HEK293 (cell line): Measurements from ENCODE around the gene UBTD1.
A peak's percentile ranks its signal among the peaks of the same experiment; 100 is the strongest.

Experiments
- CTCF ChIA-PET: fragments of 350-600 bp; formaldehyde crosslinking; extraction: SDS; loops from one replicate; lab custom pipeline; 2021; ENCODE audit warnings: antibody characterized with exemption; lab: Yijun Ruan, JAX
- POLR2A ChIA-PET: fragments of 300-600 bp; formaldehyde crosslinking; extraction: SDS; loops from one replicate; lab custom pipeline; 2020; ENCODE audit warnings: antibody characterized with exemption, inconsistent platforms; lab: Yijun Ruan, JAX
- H3K27ac ChIP-seq: fragments of 200-500 bp; sonication (Bioruptor generic); 2 replicates; pipeline ENCODE4 v1.5.1; 2014; ENCODE audit warnings: low read depth, low read length, control low read depth, inconsistent platforms; ENCODE audit errors: extremely low read depth
- H3K36me3 ChIP-seq, 2 experiments: fragments of 200-500 bp in 1 of 2; sonication (Bioruptor generic) in 1 of 2; 1 replicate in 1 of 2; 2 replicates in 1 of 2; pipeline ENCODE4 v1.5.1; 2014 to 2017; ENCODE audit warnings: inconsistent platforms in 2 of 2, low read length in 2 of 2; ENCODE audit not compliant: control insufficient read depth in 2 of 2, insufficient read depth in 1 of 2
- H3K4me1 ChIP-seq: fragments of 200-500 bp; sonication (Bioruptor generic); 2 replicates; pipeline ENCODE4 v1.5.1; 2014; ENCODE audit warnings: mild to moderate bottlenecking, low read length, inconsistent platforms; ENCODE audit not compliant: control insufficient read depth, insufficient read depth
- H3K4me3 ChIP-seq: 2 replicates; pipeline ENCODE4 v1.5.1; 2011; ENCODE audit warnings: low read depth, mild to moderate bottlenecking, control low read depth, low read length, moderate library complexity
- H3K9me3 ChIP-seq: fragments of 200-500 bp; sonication (Bioruptor generic); 2 replicates; pipeline ENCODE4 v1.5.1; 2014; ENCODE audit warnings: low read depth, low read length, inconsistent platforms; ENCODE audit not compliant: control insufficient read depth, insufficient read depth
- GLI4 ChIP-seq: fragments of 450-650 bp; formaldehyde crosslinking; IDR thresholded peaks from 2 replicates; pipeline ENCODE4 v1.5.1; 2016; ENCODE audit warnings: missing biosample characterization, missing genetic modification characterization
- GLIS1 ChIP-seq: fragments of 450-650 bp; formaldehyde crosslinking; IDR thresholded peaks from 2 replicates; pipeline ENCODE4 v1.5.1; 2016; ENCODE audit warnings: missing biosample characterization, missing genetic modification characterization
- HOXC10 ChIP-seq: sonication (generic); formaldehyde crosslinking; IDR thresholded peaks from 2 replicates; pipeline ENCODE4 v1.8.1; 2023; ENCODE audit warnings: mild to moderate bottlenecking, missing genetic modification reagents
- IKZF3 ChIP-seq: fragments of 450-650 bp; IDR thresholded peaks from 2 replicates; pipeline ENCODE4 v1.5.0; 2018; ENCODE audit warnings: missing biosample characterization, mild to moderate bottlenecking, missing genetic modification characterization, moderate library complexity
- TRIM28 ChIP-seq: IDR thresholded peaks from 2 replicates; pipeline ENCODE4 v1.6.1; 2011; ENCODE audit warnings: low read length, control low read depth, borderline replicate concordance
- YY2 ChIP-seq: fragments of 450-650 bp; formaldehyde crosslinking; IDR thresholded peaks from 2 replicates; pipeline ENCODE4 v1.5.1; 2016; ENCODE audit warnings: missing biosample characterization, missing genetic modification characterization
- ZBTB44 ChIP-seq: fragments of 450-650 bp; IDR thresholded peaks from 2 replicates; pipeline ENCODE4 v1.5.1; 2018; ENCODE audit warnings: missing biosample characterization, mild to moderate bottlenecking, missing genetic modification characterization
- ZNF112 ChIP-seq: fragments of 450-650 bp; formaldehyde crosslinking; IDR thresholded peaks from 2 replicates; pipeline ENCODE4 v1.5.0; 2017; ENCODE audit warnings: missing biosample characterization, missing genetic modification characterization
- ZNF157 ChIP-seq: fragments of 450-650 bp; formaldehyde crosslinking; IDR thresholded peaks from 2 replicates; pipeline ENCODE4 v1.5.1; 2016; ENCODE audit warnings: missing biosample characterization, missing genetic modification characterization
- ZNF202 ChIP-seq: fragments of 450-650 bp; formaldehyde crosslinking; IDR thresholded peaks from 2 replicates; pipeline ENCODE4 v1.5.1; 2016; ENCODE audit warnings: missing biosample characterization, missing genetic modification characterization, borderline replicate concordance
- ZNF280C ChIP-seq: fragments of 450-650 bp; formaldehyde crosslinking; IDR thresholded peaks from 2 replicates; pipeline ENCODE4 v1.5.1; 2016; ENCODE audit warnings: missing biosample characterization, missing genetic modification characterization
- ZNF292 ChIP-seq: fragments of 450-650 bp; formaldehyde crosslinking; IDR thresholded peaks from 2 replicates; pipeline ENCODE4 v1.5.1; 2016; ENCODE audit warnings: low read depth, missing biosample characterization, missing genetic modification characterization, borderline replicate concordance
- ZNF362 ChIP-seq: fragments of 450-650 bp; formaldehyde crosslinking; IDR thresholded peaks from 2 replicates; pipeline ENCODE4 v1.5.1; 2016; ENCODE audit warnings: missing biosample characterization, missing genetic modification characterization
- ZNF433 ChIP-seq: fragments of 450-650 bp; formaldehyde crosslinking; IDR thresholded peaks from 2 replicates; pipeline ENCODE4 v1.5.1; 2016; ENCODE audit warnings: missing biosample characterization, missing genetic modification characterization, low read depth
- ZNF548 ChIP-seq: fragments of 450-650 bp; formaldehyde crosslinking; IDR thresholded peaks from 2 replicates; pipeline ENCODE4 v1.5.1; 2016; ENCODE audit warnings: missing biosample characterization, missing genetic modification characterization
- ZNF596 ChIP-seq: fragments of 450-650 bp; IDR thresholded peaks from 2 replicates; pipeline ENCODE4 v1.5.0; 2018; ENCODE audit warnings: missing biosample characterization, mild to moderate bottlenecking, missing genetic modification characterization, moderate library complexity
- ZNF623 ChIP-seq: fragments of 450-650 bp; formaldehyde crosslinking; IDR thresholded peaks from 2 replicates; pipeline ENCODE4 v1.5.1; 2016; ENCODE audit warnings: missing biosample characterization, missing genetic modification characterization
- ZNF704 ChIP-seq: fragments of 450-650 bp; formaldehyde crosslinking; IDR thresholded peaks from 2 replicates; pipeline ENCODE4 v1.5.1; 2016; ENCODE audit warnings: missing biosample characterization, missing genetic modification characterization
- ZNF843 ChIP-seq: fragments of 450-650 bp; formaldehyde crosslinking; IDR thresholded peaks from 2 replicates; pipeline ENCODE4 v1.5.1; 2016; ENCODE audit warnings: missing biosample characterization, missing genetic modification characterization
- ZSCAN18 ChIP-seq: fragments of 450-650 bp; formaldehyde crosslinking; IDR thresholded peaks from 2 replicates; pipeline ENCODE4 v1.5.1; 2016; ENCODE audit warnings: missing biosample characterization, missing genetic modification characterization
- ZSCAN30 ChIP-seq: fragments of 450-650 bp; IDR thresholded peaks from 2 replicates; pipeline ENCODE4 v1.5.1; 2018; ENCODE audit warnings: missing biosample characterization, mild to moderate bottlenecking, missing genetic modification characterization, moderate library complexity

UBTD1 gene

GRCh38 chr10:97482381-97482780, 16.3 kb upstream of the UBTD1 start:
- H3K9me3 ChIP-seq: no peaks in the 10 kb centered on the region
- H3K4me1 ChIP-seq: no peaks in the 10 kb centered on the region
- peaks cover 9 to 56% of the 10 kb centered on the region in 2 experiments for H3K36me3 ChIP-seq
- ChIA-PET POLR2A (no interaction called here), CTCF (interaction anchor here (1.1 to 1.4 kb wide), 2 partner anchors 19 to 70 kb away, joined by 3 to 4 read pairs; no protein-coding TSS in a partner anchor)
- TF ChIP-seq ZNF362 (tag by site-specific recombination) (no peak), ZNF843 (no peak), ZSCAN30 (tag by site-specific recombination) (no peak), HOXC10 (CRISPR knock-in tag) (no peak), ZNF548 (no peak), YY2 (no peak), ZNF292 (tag by site-specific recombination) (no peak), IKZF3 (tag by site-specific recombination) (no peak), ZNF704 (tag by site-specific recombination) (no peak), ZNF623 (tag by site-specific recombination) (no peak), ZSCAN18 (tag by site-specific recombination) (no peak), ZNF280C (tag by site-specific recombination) (no peak), GLI4 (no peak), ZBTB44 (tag by site-specific recombination) (no peak), ZNF596 (tag by site-specific recombination) (no peak), ZNF202 (no peak)
- H3K27ac ChIP-seq: no peak overlapping the region
- H3K4me3 ChIP-seq: no peak overlapping the region

- Histone ChIP-seq H3K36me3 (peaks cover 9 to 45% of the 10 kb centered on the region in 2 experiments), H3K4me1 (no peaks in the 10 kb centered on the region), H3K9me3 (no peaks in the 10 kb centered on the region), H3K27ac (no peak overlapping the region)
- ChIA-PET POLR2A (no interaction called here), CTCF (interaction anchor here (1.1 to 1.4 kb wide), 3 partner anchors 20 to 69 kb away, joined by 3 to 4 read pairs (median 3); no protein-coding TSS in a partner anchor)
- TF ChIP-seq ZNF157 (tag by site-specific recombination): no peak
- no peak for TF ChIP-seq TRIM28
- 0 out of 2 replicates have a peak, but pooled peaks have one; percentile 6 for TF ChIP-seq GLIS1 (tag by site-specific recombination)
- TF ChIP-seq ZNF112: no peak
- no peak for TF ChIP-seq ZNF433 (tag by site-specific recombination)
- TF ChIP-seq, all 188 proteins: peak for 1
- H3K4me3 ChIP-seq: no peak overlapping the region
Observed at GRCh38 chr10:97483506-97483905, 15.2 kb upstream of the UBTD1 start.
